Upper lobe of right lung (tissue), 1 donor: ENCODE results near the gene PERM1. TPM values are rescaled to one million over a fixed set of nuclear protein-coding genes. Genes with fewer than 3 reads are reported as not detected.

Experiments used
- ATAC-seq: fragments of 200-7000 bp; cut with Tn5 transposase; one replicate; pipeline ENCODE4 v1.9.1; 2020; ENCODE audit warnings: mild to moderate bottlenecking, moderate library complexity
- DNase-seq: peaks from one replicate; pipeline ENCODE4 v3.0.0-alpha.2; 2020
- H3K27ac ChIP-seq: fragments of 200-600 bp; one replicate; pipeline ENCODE4 v1.8.0; 2022
- H3K27me3 ChIP-seq: fragments of 200-600 bp; one replicate; pipeline ENCODE4 v1.8.0; 2022; ENCODE audit warnings: mild to moderate bottlenecking
- H3K36me3 ChIP-seq: fragments of 200-600 bp; one replicate; pipeline ENCODE4 v1.8.0; 2022
- H3K4me1 ChIP-seq: fragments of 200-600 bp; one replicate; pipeline ENCODE4 v1.8.0; 2022
- H3K4me3 ChIP-seq: fragments of 200-600 bp; one replicate; pipeline ENCODE4 v1.8.0; 2022; ENCODE audit warnings: mild to moderate bottlenecking
- H3K9me3 ChIP-seq: fragments of 200-600 bp; one replicate; pipeline ENCODE4 v1.8.0; 2022
- intact Hi-C: fragments of 100-400 bp; cut with DNase I; formaldehyde crosslinking; loops from one replicate; pipeline ENCODE4 v1.11.0; 2022
- total RNA-seq: library from RNA; stranded (reverse); fragmentation: NEBNext Ultra II Directional; extraction: Animal tissue kit (Norgen Biotek cat#: 25700); gene quantifications from one replicate; pipeline ENCODE4 v1.2.1, GENCODE V29; 2021
- TF ChIP-seq, protein P1 (sequence below): fragments of 200-600 bp; IDR thresholded peaks from one replicate; pipeline ENCODE4 v1.8.0; 2022; ENCODE audit warnings: antibody characterized with exemption
- donor health status: DM: no; HTN: yes; CAD: no; lungs with severe emphysema.

Gene PERM1
- total RNA-seq, 1 donor from 2014 or later, result 0.35 TPM

DNA sequence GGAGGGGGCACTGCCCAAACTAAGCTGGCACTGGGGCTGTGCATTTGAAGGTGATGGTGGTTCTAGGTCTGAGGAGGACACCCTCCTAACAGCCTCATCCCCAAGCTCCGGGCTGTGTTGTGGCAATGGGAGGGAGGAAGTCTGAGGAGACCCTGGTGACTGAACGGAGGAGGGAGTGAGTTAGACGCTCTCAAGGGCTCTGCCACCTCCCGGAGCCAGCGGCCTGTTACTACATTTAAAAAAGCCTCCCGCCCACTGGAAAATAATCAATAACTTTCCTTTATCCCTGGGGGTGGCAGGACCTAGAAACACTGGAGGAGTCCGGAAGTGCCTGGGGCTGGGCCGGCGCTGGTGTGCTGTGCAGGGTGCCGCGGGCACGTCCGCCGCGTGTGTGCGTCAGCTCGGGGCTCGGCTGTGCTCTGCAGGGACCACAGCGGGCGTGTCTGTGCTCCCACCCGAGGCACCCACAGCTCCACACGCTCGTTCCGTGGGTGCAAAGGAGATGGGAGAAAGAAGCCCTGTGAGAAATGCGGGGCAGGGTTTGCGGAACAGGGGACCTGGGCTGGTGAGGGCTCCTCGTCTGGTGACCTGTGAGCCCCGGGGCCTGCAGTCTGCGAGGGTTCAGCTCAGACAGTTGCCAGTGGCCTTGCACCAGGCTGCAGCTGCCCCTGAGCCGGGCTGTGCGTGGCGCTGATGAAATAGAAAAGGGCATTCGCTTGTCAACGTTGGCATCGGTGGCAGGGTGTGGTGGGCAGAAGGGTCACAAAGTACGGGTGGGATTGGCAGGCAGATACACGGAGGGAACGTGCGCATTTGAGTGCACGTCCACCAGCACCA is 52.9 kb downstream of the PERM1 start:
- peaks cover 38% of the 10 kb centered on the region for H3K27me3 ChIP-seq
- TF ChIP-seq, protein P1, sequence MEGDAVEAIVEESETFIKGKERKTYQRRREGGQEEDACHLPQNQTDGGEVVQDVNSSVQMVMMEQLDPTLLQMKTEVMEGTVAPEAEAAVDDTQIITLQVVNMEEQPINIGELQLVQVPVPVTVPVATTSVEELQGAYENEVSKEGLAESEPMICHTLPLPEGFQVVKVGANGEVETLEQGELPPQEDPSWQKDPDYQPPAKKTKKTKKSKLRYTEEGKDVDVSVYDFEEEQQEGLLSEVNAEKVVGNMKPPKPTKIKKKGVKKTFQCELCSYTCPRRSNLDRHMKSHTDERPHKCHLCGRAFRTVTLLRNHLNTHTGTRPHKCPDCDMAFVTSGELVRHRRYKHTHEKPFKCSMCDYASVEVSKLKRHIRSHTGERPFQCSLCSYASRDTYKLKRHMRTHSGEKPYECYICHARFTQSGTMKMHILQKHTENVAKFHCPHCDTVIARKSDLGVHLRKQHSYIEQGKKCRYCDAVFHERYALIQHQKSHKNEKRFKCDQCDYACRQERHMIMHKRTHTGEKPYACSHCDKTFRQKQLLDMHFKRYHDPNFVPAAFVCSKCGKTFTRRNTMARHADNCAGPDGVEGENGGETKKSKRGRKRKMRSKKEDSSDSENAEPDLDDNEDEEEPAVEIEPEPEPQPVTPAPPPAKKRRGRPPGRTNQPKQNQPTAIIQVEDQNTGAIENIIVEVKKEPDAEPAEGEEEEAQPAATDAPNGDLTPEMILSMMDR, result no peak
- intact Hi-C loops, result no loop called here

DNA sequence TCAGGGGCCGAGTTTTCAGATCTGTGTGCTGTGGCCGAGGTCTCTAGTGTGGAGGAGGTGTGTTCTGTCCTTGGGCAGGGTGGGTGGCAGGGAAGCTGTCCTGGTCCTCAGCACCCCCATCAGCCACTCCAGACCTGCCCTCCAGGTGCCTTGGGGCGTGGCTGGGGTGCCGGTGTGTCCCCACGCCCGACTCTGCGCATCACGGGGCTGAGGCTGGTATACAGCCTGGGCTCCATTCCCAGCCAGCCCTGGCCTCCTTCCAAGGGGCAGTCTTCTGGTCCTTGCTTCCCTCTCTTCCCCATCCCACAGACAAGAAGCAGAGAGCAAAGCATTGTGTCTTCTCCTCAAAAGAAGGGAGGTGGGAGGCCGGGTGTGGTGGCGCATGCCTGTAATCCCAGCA is 54.1 kb downstream of the PERM1 start:
- TF ChIP-seq, protein P1, result no peak
- intact Hi-C loops, result no loop called here
- H3K27me3 ChIP-seq, result peaks cover 46% of the 10 kb centered on the region
- no peak overlapping the region for H3K27ac ChIP-seq
- ATAC-seq (no peak), DNase-seq (no peak)
- no peak overlapping the region for H3K4me3 ChIP-seq
- no peaks in the 10 kb centered on the region for H3K36me3 ChIP-seq
- peaks cover 22% of the 10 kb centered on the region for H3K4me1 ChIP-seq
- H3K9me3 ChIP-seq, result no peaks in the 10 kb centered on the region

More for the DNA sequence above, 52.9 kb downstream of the PERM1 start:
- ATAC-seq (no peak), DNase-seq (no peak)
- Histone ChIP-seq H3K27ac (no peak overlapping the region), H3K4me3 (no peak overlapping the region), H3K9me3 (no peaks in the 10 kb centered on the region), H3K4me1 (peaks cover 13% of the 10 kb centered on the region), H3K36me3 (no peaks in the 10 kb centered on the region)

DNA sequence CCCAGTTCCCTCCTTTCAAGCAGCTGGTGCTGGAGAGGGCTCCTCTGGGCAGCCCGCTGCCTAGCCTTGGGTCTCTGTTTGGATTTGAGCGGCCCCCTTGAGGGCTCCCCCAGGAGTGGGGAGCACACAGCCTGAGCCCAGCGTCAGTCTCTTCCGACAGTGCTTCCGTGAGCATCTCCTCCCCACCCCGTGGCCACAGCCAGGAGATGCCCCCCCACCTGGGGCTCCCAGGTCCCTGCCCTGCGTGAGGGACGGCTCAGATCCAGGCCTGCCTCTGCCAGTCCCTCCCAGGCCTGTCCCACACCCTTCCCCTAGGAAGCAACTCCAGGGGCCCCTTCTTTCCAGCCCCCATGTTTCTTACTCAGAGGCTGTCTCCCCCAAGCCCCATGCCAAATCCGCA is 54.7 kb downstream of the PERM1 start:
- H3K27me3 ChIP-seq, result peaks cover 51% of the 10 kb centered on the region
- TF ChIP-seq, protein P1, result no peak
- H3K36me3 ChIP-seq, result no peaks in the 10 kb centered on the region
- DNase-seq, result no peak
- peaks cover 22% of the 10 kb centered on the region for H3K4me1 ChIP-seq
- no peak for ATAC-seq
- H3K27ac ChIP-seq, result no peak overlapping the region
- H3K4me3 ChIP-seq, result no peak overlapping the region
- no peaks in the 10 kb centered on the region for H3K9me3 ChIP-seq
- intact Hi-C loops, result no loop called here

DNA sequence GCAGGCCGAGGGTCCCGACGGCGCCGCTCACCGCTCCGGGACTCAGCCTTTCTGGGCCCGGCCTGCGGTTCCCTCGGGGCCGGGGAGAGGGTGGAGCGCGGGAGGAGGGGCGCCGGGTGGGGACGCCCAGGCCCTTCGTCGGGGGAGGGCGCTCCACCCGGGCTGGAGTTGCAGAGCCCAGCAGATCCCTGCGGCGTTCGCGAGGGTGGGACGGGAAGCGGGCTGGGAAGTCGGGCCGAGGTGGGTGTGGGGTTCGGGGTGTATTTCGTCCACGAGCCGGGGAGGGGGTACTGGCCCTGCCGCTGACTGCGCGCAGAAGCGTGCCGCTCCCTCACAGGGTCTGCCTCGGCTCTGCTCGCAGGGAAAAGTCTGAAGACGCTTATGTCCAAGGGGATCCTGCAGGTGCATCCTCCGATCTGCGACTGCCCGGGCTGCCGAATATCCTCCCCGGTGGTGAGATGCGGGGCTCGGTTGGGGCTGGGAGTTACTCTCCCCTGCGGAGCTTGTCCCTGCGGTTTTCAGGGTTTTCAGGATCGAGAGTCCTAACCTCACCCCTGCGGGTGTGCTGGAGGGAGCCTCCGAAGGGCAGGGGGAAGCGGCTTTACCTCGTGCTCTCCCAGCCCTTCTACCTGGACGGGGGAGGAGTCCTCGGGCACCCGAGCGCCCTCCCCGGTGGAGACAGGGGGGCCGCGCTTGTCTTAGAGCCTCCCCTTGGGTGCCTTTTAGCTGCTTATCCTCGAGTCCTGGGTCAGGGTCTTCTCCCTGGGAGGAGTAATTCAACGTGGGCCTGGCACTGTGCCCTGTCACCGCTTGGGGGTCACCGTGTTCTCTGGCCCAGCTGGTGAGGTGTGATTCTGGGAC is 56.1 kb downstream of the PERM1 start:
- H3K4me3 ChIP-seq, result no peak overlapping the region
- no peaks in the 10 kb centered on the region for H3K36me3 ChIP-seq
- H3K27ac ChIP-seq, result no peak overlapping the region
- H3K9me3 ChIP-seq, result no peaks in the 10 kb centered on the region
- DNase-seq (no peak), ATAC-seq (no peak)
- peaks cover 27% of the 10 kb centered on the region for H3K4me1 ChIP-seq
- peaks cover 64% of the 10 kb centered on the region for H3K27me3 ChIP-seq
- intact Hi-C loops, result no loop called here
- TF ChIP-seq, protein P1, result no peak

Other genes starting within 250 kb of the PERM1 start
- 6.0 TPM for gene SAMD11, start 58.2 kb downstream of the PERM1 start, total RNA-seq
- gene NOC2L, start 22.8 kb downstream of the PERM1 start, total RNA-seq, result 54.5 TPM
- 17.0 TPM for gene KLHL17, start 21.5 kb downstream of the PERM1 start, total RNA-seq
- gene PLEKHN1, start 15.6 kb downstream of the PERM1 start, total RNA-seq, result 2.1 TPM
- gene HES4, start 18.0 kb upstream of the PERM1 start, total RNA-seq, result 26.8 TPM
- 93.6 TPM for gene ISG15, start 31.4 kb upstream of the PERM1 start, total RNA-seq
- 135 TPM for gene AGRN, start 38.0 kb upstream of the PERM1 start, total RNA-seq
- gene RNF223, start 92.2 kb upstream of the PERM1 start, total RNA-seq, result 0.55 TPM
- 9.7 TPM for gene C1orf159, start 134.0 kb upstream of the PERM1 start, total RNA-seq
- not detected for gene TTLL10, start 191.8 kb upstream of the PERM1 start, total RNA-seq
- 0.98 TPM for gene TNFRSF18, start 224.5 kb upstream of the PERM1 start, total RNA-seq
- gene TNFRSF4, start 232.1 kb upstream of the PERM1 start, total RNA-seq, result 7.7 TPM
- gene SDF4, start 249.9 kb upstream of the PERM1 start, total RNA-seq, result 132 TPM